Stimulated activated CD8-positive, alpha-beta memory T cell treated with anti-CD3 and anti-CD28 coated beads, Interleukin-12 subunit alpha, Interleukin-12 subunit beta, amount 100 ng/mL, for 24 hours (primary cell): ENCODE data around the gene PIGU.

Experiments
- DNase-seq: peaks from one replicate; pipeline ENCODE4 v3.0.0-alpha.2; 2020; ENCODE audit errors: extremely low read depth

Gene PIGU

GRCh38 chr20:34578521-34578920 is 98.4 kb downstream of the PIGU start:
- no peak for DNase-seq

- no peak for DNase-seq
Measured at GRCh38 chr20:34578025-34578424, 98.9 kb downstream of the PIGU start.

- no peak for DNase-seq
Measured at GRCh38 chr20:34577061-34577460, 99.8 kb downstream of the PIGU start.

- no peak for DNase-seq
Measured at GRCh38 chr20:34575756-34576155, 101.1 kb downstream of the PIGU start.

- no peak for DNase-seq
Measured at GRCh38 chr20:34575271-34575670, 101.6 kb downstream of the PIGU start.

GRCh38 chr20:34574861-34575260 is 102.0 kb downstream of the PIGU start:
- DNase-seq: no peak

GRCh38 chr20:34574426-34574825 is 102.5 kb downstream of the PIGU start:
- no peak for DNase-seq

GRCh38 chr20:34573541-34574300 is 103.2 kb downstream of the PIGU start:
- no peak for DNase-seq

GRCh38 chr20:34571753-34572152 is 105.1 kb downstream of the PIGU start:
- DNase-seq: no peak

GRCh38 chr20:34570859-34571306 is 106.0 kb downstream of the PIGU start:
- no peak for DNase-seq

- DNase-seq: no peak
Measured at GRCh38 chr20:34569598-34569997, 107.3 kb downstream of the PIGU start.

- no peak for DNase-seq
Measured at GRCh38 chr20:34567892-34568865, 108.7 kb downstream of the PIGU start.

- DNase-seq: no peak
Measured at GRCh38 chr20:34566978-34567891, 109.7 kb downstream of the PIGU start.

- DNase-seq: no peak
Measured at GRCh38 chr20:34564833-34565232, 112.1 kb downstream of the PIGU start.

- DNase-seq: no peak
Measured at GRCh38 chr20:34562641-34563040, 114.3 kb downstream of the PIGU start.

GRCh38 chr20:34561661-34562060 is 115.2 kb downstream of the PIGU start:
- no peak for DNase-seq

GRCh38 chr20:34560614-34561013 is 116.3 kb downstream of the PIGU start:
- no peak for DNase-seq

GRCh38 chr20:34560141-34560523 is 116.8 kb downstream of the PIGU start:
- DNase-seq: no peak

GRCh38 chr20:34559311-34560140 is 117.4 kb downstream of the PIGU start:
- no peak for DNase-seq

- peak; percentile 82 for DNase-seq
Measured at GRCh38 chr20:34558320-34559218, 118.3 kb downstream of the PIGU start, which contains the start of gene MAP1LC3A. Gene MAP1LC3A (plus strand): TSS chr20:34558718. CDS start chr20:34558869, 151 bp downstream.
